NCI-H146 treated with DMSO at 0.1 percent for 48 hours (cell line): ENCODE results near the gene NGF.

Experiments used
- DNase-seq: peaks from one replicate; lab custom pipeline; 2025; ENCODE audit not compliant: unreplicated experiment; lab: John Stamatoyannopoulos, UW

The NGF gene

GRCh38 chr1:115240297-115240696 is 97.8 kb downstream of the NGF start:
- DNase-seq, result no peak

GRCh38 chr1:115239426-115239825 is 98.6 kb downstream of the NGF start:
- no peak for DNase-seq

GRCh38 chr1:115239148-115239422 is 99.0 kb downstream of the NGF start:
- no peak for DNase-seq

GRCh38 chr1:115238336-115239147 is 99.5 kb downstream of the NGF start:
- DNase-seq, result peak; percentile 71

GRCh38 chr1:115237507-115237906 is 100.5 kb downstream of the NGF start:
- no peak for DNase-seq

GRCh38 chr1:115237023-115237422 is 101.0 kb downstream of the NGF start:
- DNase-seq, result no peak
